ENCODE results near the gene CAMK2A. TPM values are rescaled to one million over a fixed set of nuclear protein-coding genes. Genes with fewer than 3 reads are reported as not detected.

Gene CAMK2A
- total RNA-seq, 3 donors from 2014 or later, result 0.46 to 3.0 (median 0.93) TPM

- Histone ChIP-seq H3K9me3 (no peaks in the 10 kb centered on the region), H3K4me1 (ENCODE audit: low read depth) (no peaks in the 10 kb centered on the region), H3K36me3 (ENCODE audit: low read depth) (no peaks in the 10 kb centered on the region), H3K4me3 (no peak overlapping the region)
- ATAC-seq, result no peak
- DNase-seq, result no peak
- intact Hi-C loops (cut with DNase I, micrococcal nuclease), result loop anchor here in 1 of 2 donors (10.0 kb wide), 1 partner anchor 94 kb away; the partner anchor contains the start of gene TCOF1
- no peak for TF ChIP-seq CTCF (IDR thresholded peaks at IDR 0.05)
Observed at GRCh38 chr5:150261231-150261630, 28.3 kb downstream of the CAMK2A start.

- no peak for ATAC-seq
- intact Hi-C loops (cut with DNase I, micrococcal nuclease), result no loop called here
- TF ChIP-seq CTCF (IDR thresholded peaks at IDR 0.05), result no peak
- Histone ChIP-seq H3K4me3 (no peak overlapping the region), H3K4me1 (ENCODE audit: low read depth) (no peaks in the 10 kb centered on the region), H3K36me3 (ENCODE audit: low read depth) (no peaks in the 10 kb centered on the region), H3K9me3 (no peaks in the 10 kb centered on the region)
- DNase-seq, result no peak
Observed at GRCh38 chr5:150258130-150258529, 31.4 kb downstream of the CAMK2A start.

GRCh38 chr5:150257424-150257823 lies 32.1 kb downstream of the CAMK2A start:
- peak; percentile 29 for ATAC-seq
- Histone ChIP-seq H3K9me3 (no peaks in the 10 kb centered on the region), H3K4me1 (ENCODE audit: low read depth) (no peaks in the 10 kb centered on the region), H3K36me3 (ENCODE audit: low read depth) (no peaks in the 10 kb centered on the region), H3K4me3 (no peak overlapping the region)
- DNase-seq, result no peak
- TF ChIP-seq CTCF (IDR thresholded peaks at IDR 0.05), result no peak
- intact Hi-C loops (cut with DNase I, micrococcal nuclease), result no loop called here

- ATAC-seq, result peak; percentile 14
- H3K36me3 ChIP-seq (ENCODE audit: low read depth), result no peaks in the 10 kb centered on the region
- TF ChIP-seq CTCF (IDR thresholded peaks at IDR 0.05), result no peak
- H3K4me1 ChIP-seq (ENCODE audit: low read depth), result no peaks in the 10 kb centered on the region
- DNase-seq, result no peak
- no peak overlapping the region for H3K4me3 ChIP-seq
- intact Hi-C loops (cut with DNase I, micrococcal nuclease), result no loop called here
- no peaks in the 10 kb centered on the region for H3K9me3 ChIP-seq
Observed at GRCh38 chr5:150256410-150257064, 33.0 kb downstream of the CAMK2A start.

GRCh38 chr5:150255659-150256409 lies 33.7 kb downstream of the CAMK2A start:
- ATAC-seq (no peak), DNase-seq (no peak)
- intact Hi-C loops (cut with DNase I, micrococcal nuclease), result no loop called here
- Histone ChIP-seq H3K9me3 (no peaks in the 10 kb centered on the region), H3K4me3 (no peak overlapping the region), H3K36me3 (ENCODE audit: low read depth) (no peaks in the 10 kb centered on the region), H3K4me1 (ENCODE audit: low read depth) (no peaks in the 10 kb centered on the region)
- no peak for TF ChIP-seq CTCF (IDR thresholded peaks at IDR 0.05)
